HCT116 (cell line): ENCODE measurements around the gene CASR.

Source experiments
- CTCF ChIP-seq, 3 experiments: fragments of 200-600 bp in 1 of 3; sonication (generic) in 1 of 3; IDR thresholded peaks in 2 of 3; conservative IDR thresholded peaks in 1 of 3; 2 replicates each; pipeline ENCODE4 v1.5.1; 2012 to 2017; ENCODE audit warnings: low read depth in 2 of 3, low read length in 2 of 3, antibody characterized with exemption in 1 of 3, borderline replicate concordance in 1 of 3, control low read depth in 1 of 3, mild to moderate bottlenecking in 1 of 3, mixed read lengths in 1 of 3, mixed run types in 1 of 3, moderate library complexity in 1 of 3; ENCODE audit not compliant: insufficient read depth in 1 of 3
- EZH2 ChIP-seq: fragments of 200-600 bp; sonication (generic); IDR thresholded peaks from 2 replicates; pipeline ENCODE4 v1.6.1; 2017; ENCODE audit warnings: antibody characterized with exemption, mixed run types
- SP1 ChIP-seq: IDR thresholded peaks from 2 replicates; pipeline ENCODE4 v1.6.1; 2012; ENCODE audit warnings: low read depth
- ZBTB33 ChIP-seq: IDR thresholded peaks from 2 replicates; pipeline ENCODE4 v1.6.1; 2011; ENCODE audit warnings: mild to moderate bottlenecking, low read length, moderate library complexity; ENCODE audit not compliant: insufficient replicate concordance; ENCODE audit errors: extremely low read depth

- no peak for TF ChIP-seq EZH2
- TF ChIP-seq ZBTB33: no peak
- TF ChIP-seq CTCF (IDR thresholded peaks at IDR 0.05 in 2 of 3, conservative IDR thresholded peaks at IDR 0.05 in 1 of 3; ENCODE audit: borderline replicate concordance in 1 of 3, insufficient read depth in 1 of 3, low read depth in 2 of 3, low read length in 2 of 3): no peak
- TF ChIP-seq SP1: no peak
These were observed 4.8 kb upstream of the CASR start for GRCh38 chr3:122178711-122179110.
